ENCODE data around the gene SLC38A9. TPM values are rescaled to one million over a fixed set of nuclear protein-coding genes. Genes with fewer than 3 reads are reported as not detected.
A peak's percentile ranks its signal among the peaks of the same experiment; 100 is the strongest.
"Not testable (repeated sequence)": the region's sequence is repeated elsewhere in the genome, so short reads cannot be mapped to it uniquely, and the experiment has no call there.

SLC38A9 gene
- total RNA-seq, 1 donor from 2014 or later, result 43.7 TPM

DNA sequence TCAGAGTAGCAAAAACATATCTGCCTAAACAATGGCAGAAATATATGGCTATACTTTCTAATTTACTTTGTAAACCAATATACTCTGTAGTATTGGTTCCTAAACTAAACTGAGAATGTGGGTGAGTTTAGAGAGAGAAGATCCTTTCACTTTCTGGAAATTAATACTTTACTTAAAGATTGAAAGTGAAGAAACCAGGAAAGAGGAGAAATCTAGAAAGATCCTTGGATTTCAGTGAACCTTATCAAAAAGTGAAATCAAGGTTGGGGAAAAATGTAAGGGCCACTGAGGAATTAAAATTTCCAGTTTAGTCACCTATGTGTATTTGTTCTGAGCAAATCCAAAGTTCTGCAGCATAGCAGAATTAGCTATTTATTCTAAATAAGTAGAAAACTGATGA, 5.9 kb downstream of the SLC38A9 start:
- DNase-seq, result no peak

- DNase-seq, result peak; percentile 30
Measured at GRCh38 chr5:55702598-55703345, 9.4 kb downstream of the SLC38A9 start.

GRCh38 chr5:55701462-55702103, 10.5 kb downstream of the SLC38A9 start:
- no peak for DNase-seq

DNA sequence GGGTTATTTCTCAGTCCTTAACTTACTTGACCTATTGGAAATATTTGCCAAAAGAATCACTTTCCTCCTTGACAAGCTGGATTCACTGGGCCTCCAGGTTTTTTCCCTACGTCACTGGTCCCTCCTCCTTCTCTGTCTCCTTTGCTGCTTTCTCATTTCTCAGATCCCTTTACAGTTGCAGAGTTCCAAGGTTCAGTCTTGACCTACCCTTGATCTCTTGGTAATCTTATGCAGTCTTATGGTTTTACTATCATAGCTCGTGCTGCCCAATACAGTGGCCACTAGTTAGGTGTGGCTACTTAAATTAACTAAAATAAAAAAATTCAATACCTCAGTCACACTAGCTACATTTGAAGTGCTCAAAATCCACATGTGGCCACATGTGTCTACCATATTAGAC, 11.4 kb downstream of the SLC38A9 start:
- no peak for DNase-seq

GRCh38 chr5:55699041-55699688, 13.0 kb downstream of the SLC38A9 start:
- no peak for DNase-seq

- not testable (repeated sequence) for DNase-seq
Measured at GRCh38 chr5:55696704-55697103, 15.4 kb downstream of the SLC38A9 start.

DNA sequence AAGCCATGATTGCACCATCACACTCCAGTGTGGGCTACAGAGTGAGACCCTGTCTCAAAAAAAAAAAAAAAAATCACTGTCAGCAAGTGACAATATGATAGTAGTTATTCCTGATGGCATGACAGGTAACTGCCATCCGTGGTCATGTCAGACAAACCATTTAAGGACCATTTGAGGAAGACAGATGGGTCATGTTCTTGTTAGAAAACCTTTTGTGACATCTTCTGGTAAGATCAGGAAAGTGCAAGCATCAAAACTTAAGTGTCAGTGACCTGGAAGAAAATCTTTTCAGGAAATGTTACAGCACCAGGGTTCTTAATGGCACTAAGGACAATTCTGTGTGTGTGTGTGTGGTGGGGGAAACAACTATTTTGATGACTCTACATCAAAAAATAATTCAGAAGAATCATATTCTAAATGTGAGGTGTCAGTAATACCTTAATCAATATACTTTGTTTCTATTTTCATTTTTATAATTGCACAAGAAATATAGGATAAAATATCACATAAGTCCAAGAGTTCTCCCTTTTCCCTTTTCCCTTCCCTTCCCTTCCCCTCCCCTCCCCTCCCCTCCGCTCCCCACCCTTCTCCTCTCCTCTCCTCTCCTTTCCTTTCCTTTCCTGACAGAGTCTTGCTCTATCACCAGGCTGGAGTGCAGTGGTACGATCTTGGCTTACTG, 17.8 kb downstream of the SLC38A9 start:
- DNase-seq, result no peak

DNA sequence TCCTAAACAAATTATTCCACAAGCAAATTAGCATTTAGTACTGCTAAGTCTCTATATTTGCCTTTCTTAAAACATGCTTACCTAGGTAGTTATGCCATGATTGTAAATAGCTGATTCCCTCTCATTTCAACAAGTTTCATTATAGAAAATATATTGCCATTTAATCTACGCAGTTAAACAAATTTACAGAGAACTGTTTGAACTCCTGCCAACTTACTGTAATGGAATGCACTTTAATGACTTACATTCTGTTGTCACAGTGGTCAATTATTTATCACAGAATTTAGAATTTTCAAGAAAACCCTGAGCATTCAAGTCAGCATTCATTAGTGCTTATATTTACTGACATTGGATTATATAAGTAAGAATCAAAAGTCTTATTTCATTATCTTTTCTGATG, 19.6 kb downstream of the SLC38A9 start:
- no peak for DNase-seq

- DNase-seq, result no peak
Measured at GRCh38 chr5:55692106-55692417, 20.1 kb downstream of the SLC38A9 start.

GRCh38 chr5:55691265-55692105, 20.6 kb downstream of the SLC38A9 start:
- peak; percentile 75 for DNase-seq

GRCh38 chr5:55682071-55682470, 30.1 kb downstream of the SLC38A9 start:
- no peak for DNase-seq

DNA sequence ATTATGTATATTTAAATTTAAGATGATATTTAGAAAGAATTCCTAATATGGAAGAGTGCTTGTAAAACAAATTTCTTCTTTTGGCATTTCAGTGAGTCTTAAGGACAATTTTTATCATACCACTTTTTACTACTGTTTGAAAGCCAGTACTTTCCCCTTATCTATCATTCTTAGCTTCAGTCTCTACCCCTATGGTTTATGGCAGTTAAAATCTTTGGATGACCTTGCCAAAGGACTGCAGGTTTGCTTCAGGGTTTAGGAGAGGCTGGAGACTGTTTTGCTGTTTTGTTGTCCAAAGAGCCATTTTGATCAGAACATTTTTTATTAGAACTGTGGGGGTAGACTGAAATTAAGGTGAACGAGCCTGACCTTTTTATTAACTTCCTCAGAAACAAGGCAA, 30.8 kb downstream of the SLC38A9 start:
- DNase-seq, result no peak

- DNase-seq, result no peak
Measured at GRCh38 chr5:55680353-55680752, 31.8 kb downstream of the SLC38A9 start.

DNA sequence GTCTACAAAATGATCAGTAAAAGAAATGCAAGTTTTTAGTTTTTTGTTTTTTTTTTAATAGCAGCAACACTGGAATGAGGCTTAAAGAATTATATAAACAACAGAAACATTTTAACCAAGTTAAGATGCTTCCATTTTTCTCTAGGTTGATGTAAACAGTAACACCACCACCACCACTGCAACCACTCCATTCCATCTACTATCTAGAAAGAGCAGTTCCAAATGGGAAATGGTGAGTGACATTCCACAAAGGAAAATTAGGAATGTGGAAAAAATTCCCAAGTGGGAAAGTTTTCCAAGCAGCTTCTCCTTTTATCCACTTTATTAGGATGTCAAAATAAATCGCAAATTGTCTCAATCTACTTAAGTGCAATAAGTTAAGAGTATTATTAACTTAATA, 32.6 kb downstream of the SLC38A9 start:
- no peak for DNase-seq

- peak; percentile 62 for DNase-seq
Measured at GRCh38 chr5:55675119-55675518, 37.0 kb downstream of the SLC38A9 start.

DNA sequence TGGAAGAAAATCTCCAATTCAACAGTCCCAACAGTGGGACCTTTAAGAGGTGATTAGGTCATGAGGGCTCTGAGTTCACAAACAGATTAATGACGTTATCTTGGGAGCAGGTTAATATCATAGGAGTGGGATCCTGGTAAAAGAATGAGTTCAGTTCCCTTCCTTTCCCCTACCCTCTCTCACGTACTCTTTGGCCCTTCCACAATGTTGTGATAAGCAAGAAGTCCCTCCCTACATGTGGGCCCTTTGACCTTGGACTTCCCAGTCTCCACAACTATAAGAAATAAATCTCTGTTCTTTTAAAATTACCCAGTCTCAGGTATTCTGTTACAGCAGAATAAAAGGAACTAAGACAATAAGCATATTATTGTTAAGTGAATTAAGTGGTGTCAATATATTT, 37.8 kb downstream of the SLC38A9 start:
- DNase-seq, result no peak

DNA sequence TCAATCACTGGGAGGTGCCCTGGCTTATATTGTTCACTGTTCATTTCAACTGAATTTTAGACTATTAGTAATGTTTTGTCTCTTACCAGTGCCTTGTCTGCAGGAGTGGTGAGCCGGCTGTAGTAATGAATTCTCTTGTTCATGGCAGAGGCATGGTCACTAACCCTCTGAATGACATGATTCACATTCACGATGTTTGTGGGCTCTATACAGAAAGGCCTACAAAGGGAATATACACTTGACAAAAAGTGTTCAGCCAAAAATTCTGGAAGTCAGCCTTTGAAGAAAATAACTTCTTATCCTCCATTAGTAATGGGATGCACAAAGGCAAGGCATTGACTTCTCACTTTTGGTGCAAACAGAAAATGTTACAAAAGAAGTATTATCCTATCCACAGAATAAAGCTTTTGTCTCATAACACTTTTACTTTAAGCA, 39.6 kb downstream of the SLC38A9 start:
- no peak for DNase-seq

DNA sequence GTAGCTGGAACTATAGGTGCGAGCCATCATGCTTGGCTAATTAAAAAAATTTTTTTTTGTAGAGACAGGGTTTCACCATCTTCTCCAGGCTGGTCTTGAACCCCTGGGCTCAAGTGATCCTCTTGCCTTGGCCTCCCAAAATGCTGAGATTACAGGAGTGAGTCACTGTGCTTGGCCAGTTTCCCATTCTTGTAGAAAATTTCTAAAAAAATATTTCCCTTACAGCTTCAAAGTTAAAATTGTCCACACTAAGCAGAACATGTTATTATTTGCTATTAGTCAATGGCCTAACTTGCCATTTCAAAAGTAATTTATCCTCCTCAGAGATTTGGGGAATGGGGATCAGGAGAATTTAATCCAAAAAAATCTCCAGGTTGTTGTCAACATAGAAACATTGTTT, 40.1 kb downstream of the SLC38A9 start:
- no peak for DNase-seq

DNA sequence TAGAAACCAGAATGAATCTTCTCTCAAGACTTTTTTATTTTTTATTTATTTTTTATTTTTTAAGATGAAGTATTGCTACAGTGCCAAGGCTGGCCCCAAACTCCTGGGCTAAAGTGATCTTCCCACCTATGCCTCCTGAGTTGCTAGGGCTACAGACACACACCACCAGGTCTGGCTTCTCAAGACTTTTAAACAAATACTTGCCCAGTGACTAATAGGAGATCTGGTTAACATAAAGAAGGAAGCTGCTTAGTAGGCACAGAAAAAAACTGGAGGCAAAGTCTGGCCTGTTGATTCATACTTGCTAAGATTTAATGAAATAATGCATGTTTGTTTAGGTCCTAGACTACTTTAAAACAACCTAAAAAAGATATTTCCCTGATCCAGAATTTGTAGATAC, 43.8 kb downstream of the SLC38A9 start:
- DNase-seq, result no peak

GRCh38 chr5:55667938-55668337, 44.2 kb downstream of the SLC38A9 start:
- DNase-seq, result no peak

- DNase-seq, result no peak
Measured at GRCh38 chr5:55665065-55665464, 47.1 kb downstream of the SLC38A9 start.

DNA sequence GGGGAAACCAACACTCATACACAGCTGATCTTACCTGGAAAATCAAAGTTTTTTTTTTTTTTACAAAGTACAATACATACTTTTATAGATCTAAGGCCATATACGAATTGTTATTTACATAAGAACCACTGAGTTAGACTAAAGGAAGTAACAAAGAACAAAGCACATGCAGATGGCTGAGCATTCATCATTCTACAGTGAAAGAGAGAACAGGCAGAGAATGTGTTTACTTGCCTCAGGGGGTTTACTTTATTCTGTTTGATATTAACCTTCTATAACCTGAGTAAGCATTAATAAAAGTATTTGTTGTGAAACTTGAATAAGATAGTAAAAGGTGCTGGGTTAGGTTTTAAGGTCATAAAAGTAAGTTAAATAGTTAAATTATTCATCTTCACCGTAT, 54.7 kb downstream of the SLC38A9 start:
- DNase-seq, result no peak

All from skin of body (tissue), 2 donors.